Right renal pelvis (tissue), 4 donors: ENCODE data around the gene PUSL1. TPM values are rescaled to one million over a fixed set of nuclear protein-coding genes. Genes with fewer than 3 reads are reported as not detected.

Experiments
- DNase-seq, 4 donors: peaks; one replicate each; pipeline ENCODE4 v3.0.0-alpha.2; 2013; ENCODE audit warnings: low read depth in 4 of 4, low spot score in 3 of 4, missing footprints in 1 of 4
- polyA plus RNA-seq, 4 donors: library from polyadenylated mRNA; unstranded; fragments of 120-200 nt; gene quantifications; one replicate each; pipeline ENCODE4 v1.2.1, GENCODE V29; 2013; ENCODE audit not compliant: insufficient read length in 4 of 4

The PUSL1 gene
- polyA plus RNA-seq, 4 donors = 6.5 to 12.2 (median 7.2) TPM

DNA sequence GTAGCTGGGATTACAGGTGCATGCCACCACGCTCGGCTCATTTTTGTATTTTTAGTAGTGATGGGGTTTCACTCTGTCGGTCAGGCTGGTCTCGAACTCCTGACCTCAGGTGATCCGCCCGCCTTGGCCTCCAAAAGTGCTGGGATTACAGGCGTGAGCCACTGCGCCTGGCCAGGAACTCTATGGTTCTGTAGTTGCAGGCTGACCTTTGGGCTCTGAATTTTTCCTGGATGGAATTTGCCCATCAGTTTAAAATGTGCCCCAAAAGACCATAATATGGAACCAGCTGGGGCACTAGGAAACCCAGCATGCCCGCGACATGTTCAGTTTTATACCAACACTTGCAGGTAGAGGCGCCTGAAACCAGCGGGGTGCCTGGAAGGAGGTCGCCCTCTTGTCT lies 29.8 kb upstream of the PUSL1 start:
- no peak for DNase-seq

DNA sequence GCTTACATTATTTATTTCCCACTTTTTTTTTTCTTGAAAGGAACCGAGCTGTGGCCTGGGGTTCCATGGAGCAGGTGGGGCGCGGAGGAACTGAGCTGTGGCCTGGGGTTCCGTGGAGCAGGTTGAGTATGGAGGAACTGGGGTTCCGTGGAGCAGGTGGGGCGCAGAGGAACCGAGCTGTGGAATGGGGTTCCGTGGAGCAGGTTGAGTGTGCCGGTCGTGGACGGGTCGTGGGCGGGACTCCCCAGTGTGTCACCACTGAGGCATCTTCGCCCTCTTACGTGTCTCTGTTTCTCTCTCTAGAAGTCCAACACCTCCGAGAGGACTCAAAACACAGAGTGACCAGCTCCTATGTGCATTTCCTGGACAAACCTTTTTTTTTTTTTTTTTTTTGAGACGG lies 29.4 kb upstream of the PUSL1 start:
- no peak for DNase-seq

DNA sequence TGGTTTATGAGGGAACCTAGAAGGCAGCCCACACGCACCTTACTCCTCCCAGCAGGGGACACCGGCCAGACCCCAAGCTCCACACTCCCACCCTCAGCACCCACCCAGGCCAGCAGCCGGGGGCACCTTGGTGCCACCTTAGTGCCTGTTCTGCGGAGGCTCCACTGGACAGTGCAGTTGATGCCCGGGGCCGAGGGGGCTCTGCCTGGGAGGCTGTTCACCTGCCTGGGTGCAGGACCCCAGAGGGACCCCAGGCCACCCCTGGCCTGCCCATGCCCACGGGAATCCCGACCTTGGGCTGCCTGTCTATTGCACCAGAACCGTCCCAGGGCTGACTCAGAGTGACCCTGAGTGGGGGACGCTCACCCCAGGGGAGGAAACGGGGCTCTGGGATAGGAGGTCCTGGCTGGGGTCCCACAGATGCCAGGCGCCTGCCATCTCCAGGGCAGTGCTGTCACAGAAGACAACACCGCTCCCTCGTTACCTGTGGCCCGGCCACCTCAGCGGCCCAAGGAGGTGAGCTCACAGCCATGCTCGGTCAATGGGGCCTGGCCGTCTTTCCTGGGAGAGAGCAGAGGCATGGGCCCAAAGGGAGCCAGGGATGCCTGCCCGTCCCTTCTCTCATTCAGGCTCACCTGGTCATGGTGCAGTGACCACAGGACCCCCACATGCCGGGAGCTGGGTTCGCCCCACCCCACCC lies 27.5 kb upstream of the PUSL1 start:
- DNase-seq = no peak

DNA sequence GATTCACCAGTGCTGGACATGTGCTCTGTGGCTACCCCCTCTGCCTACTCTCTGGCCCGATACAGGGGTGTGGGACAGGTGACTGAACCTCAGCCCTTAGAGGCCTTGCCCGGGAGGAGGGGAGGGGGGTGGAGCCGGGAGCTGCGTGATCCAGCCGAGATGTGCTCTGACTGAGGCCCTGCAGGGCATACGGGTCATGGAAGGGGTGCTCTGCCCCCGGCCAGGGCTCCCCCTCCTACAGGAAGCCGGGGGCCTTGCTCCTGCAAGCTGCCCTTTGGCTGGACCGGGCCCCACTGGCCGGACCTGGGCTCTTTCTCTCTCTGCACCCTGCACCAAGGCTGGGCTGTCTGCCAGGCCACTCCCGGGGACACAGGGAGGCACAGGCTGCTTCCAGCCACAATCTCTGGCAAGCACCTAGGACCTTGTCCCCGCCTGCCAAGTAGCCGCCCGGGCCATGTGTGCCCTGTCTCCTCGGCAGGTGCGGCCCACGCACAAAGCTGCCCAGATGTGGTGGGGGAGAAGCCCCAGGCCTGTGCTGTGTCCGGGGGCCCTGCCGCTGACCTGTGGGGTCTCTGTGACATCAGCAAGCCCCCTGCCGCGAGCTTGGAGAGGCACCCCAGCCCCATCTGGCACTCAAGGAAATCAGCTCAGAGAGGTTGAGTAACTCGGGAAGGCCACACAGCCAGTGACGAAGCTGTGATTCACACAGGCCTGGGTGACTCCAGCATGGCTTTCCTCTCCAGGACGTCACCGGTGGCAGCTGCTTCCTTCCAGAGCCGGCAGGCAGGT lies 26.7 kb upstream of the PUSL1 start:
- no peak for DNase-seq

DNA sequence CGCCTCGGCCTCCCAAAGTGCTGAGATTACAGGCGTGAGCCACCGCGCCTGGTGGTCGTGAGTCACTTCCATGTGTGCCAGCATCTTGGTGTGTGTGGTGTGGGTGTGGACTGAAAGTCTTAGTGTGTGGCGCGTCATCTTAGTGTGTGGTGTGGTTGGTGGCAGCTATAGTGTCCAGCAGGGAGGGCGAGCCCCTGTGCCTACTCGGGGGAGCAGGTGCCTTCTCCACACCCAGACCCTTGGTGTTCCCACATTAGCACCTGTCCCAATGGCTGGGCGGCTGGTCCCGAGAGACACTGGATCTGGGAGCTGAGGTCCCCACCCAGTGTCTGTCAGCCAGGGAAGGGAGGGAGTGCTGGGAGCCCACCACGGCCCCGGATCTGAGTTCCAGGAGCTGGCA lies 25.4 kb upstream of the PUSL1 start:
- no peak for DNase-seq

DNA sequence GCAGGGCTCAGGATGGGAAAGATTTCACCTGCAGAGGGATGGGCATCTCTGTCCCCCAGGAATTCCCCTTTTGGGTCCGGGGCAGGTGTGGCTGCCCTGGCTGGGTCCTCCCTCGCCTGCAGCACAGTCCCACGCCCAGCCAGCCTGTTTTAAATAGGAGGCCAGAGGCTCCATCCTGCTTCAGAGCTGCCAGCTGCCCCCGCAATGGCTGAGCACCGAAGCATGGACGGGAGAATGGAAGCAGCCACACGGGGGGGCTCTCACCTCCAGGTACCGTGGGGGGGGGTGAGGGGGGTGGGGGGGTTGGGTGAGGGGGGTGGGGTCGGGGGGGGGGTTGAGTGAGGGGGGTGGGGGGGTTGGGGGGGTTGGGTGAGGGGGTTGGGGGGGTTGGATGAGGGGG lies 24.6 kb upstream of the PUSL1 start:
- no peak for DNase-seq

DNA sequence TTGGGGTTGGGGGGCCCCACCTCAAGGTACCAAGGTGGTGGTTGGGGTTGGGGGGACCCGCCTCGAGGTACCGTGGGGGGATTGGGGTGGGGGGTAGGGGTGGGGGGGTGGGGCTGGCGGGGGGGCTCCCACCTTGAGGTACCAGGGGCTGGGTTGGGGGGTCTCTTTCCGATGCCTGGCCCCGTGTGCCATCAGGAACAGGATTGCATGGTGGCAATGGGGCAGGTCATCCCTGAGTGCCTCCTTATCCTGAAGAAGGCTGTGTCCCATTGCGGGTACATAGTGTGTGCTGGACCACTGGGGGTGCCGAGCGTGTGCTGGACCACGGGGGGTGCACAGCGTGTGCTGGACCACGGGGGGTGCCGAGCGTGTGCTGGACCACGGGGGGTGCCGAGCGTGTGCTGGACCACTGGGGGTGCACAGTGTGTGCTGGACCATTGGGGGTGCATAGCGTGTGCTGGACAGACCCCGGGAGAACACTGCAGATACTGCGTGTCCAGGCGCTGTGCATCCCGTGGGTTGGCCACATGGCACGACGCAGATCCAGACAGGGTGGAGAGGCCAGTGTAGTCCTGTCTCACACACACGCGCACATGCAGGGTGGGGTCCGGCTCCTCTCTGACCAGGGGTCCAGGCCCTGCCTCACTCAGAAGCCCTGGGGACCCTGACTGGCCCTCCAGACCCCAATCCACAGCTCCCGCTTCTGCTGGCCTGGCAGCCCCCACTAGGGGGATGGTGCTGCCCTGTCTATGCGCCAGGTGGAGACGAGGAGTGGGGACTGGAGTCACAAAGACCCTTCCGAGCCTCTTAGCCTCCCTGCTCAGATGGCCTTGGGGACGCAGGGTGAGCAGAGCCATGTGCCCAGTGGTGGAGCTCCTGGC lies 23.9 kb upstream of the PUSL1 start:
- DNase-seq = no peak

DNA sequence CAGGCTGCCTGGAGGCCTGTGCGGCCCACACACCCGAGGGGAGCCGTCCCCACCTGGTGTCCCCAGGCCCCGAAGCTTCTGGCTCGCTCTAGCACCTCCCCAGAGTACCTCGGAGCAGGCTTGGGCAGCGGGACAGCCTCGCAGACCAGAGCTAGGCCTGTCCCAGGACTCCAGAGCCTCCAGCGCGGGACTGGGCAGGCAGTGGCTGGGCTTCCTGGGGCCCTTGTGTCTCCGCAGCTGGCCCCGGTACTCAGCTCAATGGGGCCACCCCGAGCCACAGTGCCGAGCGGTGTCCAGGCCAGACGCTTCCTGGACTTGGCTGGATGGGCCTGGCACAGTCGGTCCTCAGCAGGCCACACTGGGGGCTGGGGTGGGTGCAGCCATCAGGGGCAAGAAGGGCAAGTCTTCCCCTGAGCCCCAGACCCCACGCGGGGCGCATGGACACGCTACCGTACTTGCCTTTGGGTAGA lies 23.3 kb upstream of the PUSL1 start:
- DNase-seq = no peak

DNA sequence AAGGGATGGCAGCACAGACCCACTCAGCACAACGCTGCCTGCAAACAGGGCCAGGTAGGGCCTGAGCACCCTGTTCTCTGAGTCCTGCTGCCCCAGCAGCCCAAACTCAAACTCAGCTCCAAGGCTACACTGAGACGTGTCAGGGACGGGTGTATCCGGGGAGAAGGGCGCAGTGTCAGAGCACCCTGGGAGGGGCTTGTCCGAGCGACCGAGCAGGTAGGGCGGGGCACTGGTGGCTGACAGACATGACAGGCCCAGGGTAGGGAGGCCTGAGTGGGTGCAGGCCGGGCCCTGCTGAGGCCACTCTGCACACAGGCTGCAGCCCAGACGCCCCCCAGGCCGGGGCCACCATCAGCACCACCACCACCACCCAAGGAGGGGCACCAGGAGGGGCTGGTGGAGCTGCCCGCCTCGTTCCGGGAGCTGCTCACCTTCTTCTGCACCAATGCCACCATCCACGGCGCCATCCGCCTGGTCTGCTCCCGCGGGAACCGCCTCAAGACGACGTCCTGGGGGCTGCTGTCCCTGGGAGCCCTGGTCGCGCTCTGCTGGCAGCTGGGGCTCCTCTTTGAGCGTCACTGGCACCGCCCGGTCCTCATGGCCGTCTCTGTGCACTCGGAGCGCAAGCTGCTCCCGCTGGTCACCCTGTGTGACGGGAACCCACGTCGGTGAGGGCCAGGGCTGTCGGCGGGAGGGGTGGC lies 22.6 kb upstream of the PUSL1 start:
- no peak for DNase-seq

DNA sequence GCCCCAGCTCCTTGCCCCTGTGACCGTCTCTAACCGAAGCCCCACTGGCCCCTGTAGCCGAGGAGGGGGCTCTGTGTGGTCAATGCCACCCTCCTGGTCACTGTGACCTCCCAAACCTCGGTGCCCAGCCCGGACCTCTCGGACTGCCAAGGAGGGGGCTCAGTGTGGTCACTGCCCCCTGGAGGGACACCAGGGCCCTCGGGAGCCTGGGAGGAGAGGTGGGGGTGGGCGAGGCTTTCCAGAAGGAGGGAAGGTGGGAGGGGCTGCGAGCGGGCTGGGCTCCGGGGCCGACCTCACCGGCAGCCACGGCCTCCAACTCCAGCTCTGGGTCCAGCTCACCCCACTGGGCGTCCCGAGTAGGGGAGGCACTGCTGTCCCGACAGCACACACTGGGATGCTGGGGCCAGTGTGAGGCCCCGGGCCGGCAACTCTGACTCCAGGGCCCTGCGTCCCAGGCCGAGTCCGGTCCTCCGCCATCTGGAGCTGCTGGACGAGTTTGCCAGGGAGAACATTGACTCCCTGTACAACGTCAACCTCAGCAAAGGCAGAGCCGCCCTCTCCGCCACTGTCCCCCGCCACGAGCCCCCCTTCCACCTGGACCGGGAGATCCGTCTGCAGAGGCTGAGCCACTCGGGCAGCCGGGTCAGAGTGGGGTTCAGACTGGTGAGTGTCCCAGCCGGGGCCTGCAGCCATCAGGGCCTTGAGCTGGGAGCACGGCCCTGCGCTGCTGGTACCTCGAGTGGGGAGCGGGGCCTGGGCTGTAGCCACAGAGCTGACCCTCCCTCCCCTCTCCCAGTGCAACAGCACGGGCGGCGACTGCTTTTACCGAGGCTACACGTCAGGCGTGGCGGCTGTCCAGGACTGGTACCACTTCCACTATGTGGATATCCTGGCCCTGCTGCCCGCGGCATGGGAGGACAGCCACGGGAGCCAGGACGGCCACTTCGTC lies 21.8 kb upstream of the PUSL1 start:
- DNase-seq = no peak

DNA sequence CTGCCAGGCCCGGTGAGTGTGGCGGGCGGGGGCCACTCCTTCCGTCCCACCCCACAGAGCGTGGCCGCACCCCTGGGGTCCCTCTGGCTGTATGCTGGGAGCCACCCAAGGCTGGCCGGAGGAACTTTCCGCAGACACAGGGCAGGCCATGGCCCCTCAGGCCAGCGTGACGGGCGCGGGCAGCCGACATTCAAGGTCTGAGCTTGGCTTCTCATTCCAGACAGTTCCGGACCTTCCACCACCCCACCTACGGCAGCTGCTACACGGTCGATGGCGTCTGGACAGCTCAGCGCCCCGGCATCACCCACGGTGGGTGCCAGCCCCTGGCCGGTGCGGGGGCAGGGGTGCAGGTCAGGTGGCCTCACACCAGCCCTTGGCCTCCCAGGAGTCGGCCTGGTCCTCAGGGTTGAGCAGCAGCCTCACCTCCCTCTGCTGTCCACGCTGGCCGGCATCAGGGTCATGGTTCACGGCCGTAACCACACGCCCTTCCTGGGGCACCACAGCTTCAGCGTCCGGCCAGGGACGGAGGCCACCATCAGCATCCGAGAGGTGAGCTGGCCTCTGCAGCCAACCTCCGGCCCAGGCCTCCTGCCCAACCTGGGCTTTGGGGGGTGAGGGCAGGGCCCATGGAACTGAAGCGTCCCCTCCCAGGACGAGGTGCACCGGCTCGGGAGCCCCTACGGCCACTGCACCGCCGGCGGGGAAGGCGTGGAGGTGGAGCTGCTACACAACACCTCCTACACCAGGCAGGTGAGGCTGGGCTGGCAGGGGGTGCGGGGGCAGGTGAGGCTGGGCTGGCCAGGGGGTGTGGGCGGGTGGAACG lies 20.9 kb upstream of the PUSL1 start:
- DNase-seq = no peak

DNA sequence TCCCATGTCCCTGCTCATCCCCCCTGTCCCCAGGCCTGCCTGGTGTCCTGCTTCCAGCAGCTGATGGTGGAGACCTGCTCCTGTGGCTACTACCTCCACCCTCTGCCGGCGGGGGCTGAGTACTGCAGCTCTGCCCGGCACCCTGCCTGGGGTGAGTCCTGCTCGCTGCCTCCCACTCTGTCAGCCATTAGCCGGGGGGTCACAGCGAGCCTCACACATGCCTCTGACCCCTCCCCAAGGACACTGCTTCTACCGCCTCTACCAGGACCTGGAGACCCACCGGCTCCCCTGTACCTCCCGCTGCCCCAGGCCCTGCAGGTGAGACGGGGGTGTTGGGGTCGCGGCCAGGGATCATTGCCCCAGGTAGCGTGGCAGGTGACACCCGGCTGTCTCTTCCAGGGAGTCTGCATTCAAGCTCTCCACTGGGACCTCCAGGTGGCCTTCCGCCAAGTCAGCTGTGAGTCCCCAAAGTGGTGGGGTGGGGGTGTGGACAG lies 18.1 kb upstream of the PUSL1 start:
- DNase-seq = no peak

DNA sequence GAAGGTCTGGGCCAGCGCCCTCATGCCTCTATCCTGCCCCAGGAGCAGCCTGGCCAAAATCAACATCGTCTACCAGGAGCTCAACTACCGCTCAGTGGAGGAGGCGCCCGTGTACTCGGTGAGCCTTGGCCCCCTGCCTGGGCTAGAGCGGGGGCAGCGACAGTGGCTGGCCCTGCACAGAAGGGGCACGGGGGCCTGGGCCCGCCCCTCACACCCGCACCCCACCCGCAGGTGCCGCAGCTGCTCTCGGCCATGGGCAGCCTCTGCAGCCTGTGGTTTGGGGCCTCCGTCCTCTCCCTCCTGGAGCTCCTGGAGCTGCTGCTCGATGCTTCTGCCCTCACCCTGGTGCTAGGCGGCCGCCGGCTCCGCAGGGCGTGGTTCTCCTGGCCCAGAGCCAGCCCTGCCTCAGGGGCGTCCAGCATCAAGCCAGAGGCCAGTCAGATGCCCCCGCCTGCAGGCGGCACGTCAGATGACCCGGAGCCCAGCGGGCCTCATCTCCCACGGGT lies 17.3 kb upstream of the PUSL1 start:
- DNase-seq = no peak

DNA sequence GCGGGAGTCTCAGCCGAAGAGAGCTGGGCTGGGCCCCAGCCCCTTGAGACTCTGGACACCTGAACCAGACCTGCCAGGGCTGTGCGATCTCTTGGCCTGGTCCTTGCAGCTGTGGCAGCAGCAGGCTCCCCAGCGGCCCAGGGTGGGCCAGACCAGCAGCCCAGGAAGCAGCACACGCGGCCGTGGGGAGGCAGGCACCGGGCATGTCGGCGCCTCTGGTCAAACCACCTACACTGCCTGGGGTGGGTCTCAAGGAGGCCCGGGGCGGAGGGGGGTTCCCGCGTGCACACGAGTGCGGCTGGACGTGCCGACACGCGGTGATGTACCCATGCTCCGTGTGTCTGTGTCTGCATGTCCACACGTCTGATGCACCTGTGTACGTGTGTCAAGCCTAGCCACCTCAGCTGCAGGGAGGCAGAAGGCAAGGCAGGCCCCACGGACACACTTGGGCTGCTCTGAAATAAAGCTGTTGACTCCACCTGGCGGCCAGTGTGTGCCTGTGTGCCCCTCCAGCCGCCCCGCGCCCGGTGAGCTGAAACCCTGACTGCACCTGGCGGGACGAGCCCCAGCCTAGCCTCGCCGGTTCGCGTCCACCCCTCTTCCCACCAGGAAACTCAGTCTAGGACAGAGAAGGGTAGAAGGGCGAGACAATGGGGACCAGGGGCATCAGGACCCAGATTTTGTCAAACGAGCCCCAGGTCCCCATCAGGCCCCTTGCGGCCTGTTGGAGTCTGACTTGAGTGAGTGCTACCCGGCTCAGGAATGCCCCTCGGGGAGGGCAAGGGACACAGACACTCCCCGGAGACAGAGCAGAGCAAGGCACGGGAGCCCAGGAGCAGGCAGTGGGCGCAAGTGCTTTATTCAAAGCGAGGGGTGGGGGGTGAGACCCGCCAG lies 16.6 kb upstream of the PUSL1 start:
- peak in 3 of 4 donors; percentile 47 to 62 (median 57) for DNase-seq

DNA sequence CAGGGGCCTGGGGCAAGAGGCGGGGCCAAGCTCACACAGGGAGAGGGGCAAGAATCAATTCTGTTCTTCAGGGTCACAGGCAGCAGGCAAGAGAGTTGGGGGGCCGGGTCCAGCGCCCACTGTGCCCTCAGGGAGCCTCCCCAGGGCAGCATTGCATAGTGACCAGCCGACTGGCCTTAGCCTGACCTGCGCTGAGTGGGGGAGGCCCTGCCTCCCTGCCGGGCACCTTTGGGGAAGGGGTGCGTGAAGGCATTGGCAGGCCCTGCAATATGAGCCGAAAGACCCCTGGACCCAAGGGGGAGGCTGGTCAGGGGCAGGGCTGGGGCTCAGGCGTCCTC lies 16.0 kb upstream of the PUSL1 start:
- DNase-seq = no peak

DNA sequence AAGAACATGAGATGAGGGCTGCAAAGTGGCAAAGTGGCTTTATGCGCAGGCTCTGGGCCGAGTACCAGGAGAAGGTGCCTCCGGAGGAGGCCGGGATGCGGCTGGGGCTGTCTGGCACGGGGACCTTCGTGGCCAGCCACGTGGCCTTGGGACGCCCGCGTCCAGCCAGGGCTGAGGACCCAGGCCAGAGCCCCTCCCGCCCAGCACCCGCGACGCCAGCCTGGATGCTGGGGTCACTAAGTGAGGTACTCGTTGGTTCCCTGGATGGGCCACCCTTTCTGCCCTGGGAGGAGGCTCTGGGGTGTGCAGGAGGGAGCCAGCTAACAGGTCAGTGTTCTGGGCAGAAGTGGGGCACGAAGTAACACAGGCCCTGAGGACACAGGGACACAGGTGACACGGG lies 15.5 kb upstream of the PUSL1 start:
- no peak for DNase-seq
